K562 (cell line): Measurements from ENCODE around the gene NAA80. TPM values are rescaled to one million over a fixed set of nuclear protein-coding genes. Genes with fewer than 3 reads are reported as not detected.

Source experiments
- C11orf30 ChIP-seq: fragments of 450-650 bp; IDR thresholded peaks from 2 replicates; pipeline ENCODE4 v1.6.1; 2016; ENCODE audit warnings: low read depth, mild to moderate bottlenecking
- HMGN3 ChIP-seq: IDR thresholded peaks from 2 replicates; pipeline ENCODE4 v1.6.1; 2011; ENCODE audit warnings: borderline replicate concordance, low read depth, mild to moderate bottlenecking, mixed read lengths, low read length; ENCODE audit not compliant: insufficient read length; ENCODE audit errors: extremely low read depth
- JUN ChIP-seq, 2 experiments: sonication (generic) in 1 of 2; formaldehyde crosslinking in 1 of 2; IDR thresholded peaks; 2 replicates each; pipeline versions ENCODE4 v1.6.1 to v1.8.0; 2012 to 2022; ENCODE audit warnings: borderline replicate concordance in 2 of 2, mild to moderate bottlenecking in 2 of 2, improper control_type of control experiment in 1 of 2, low read depth in 1 of 2, low read length in 1 of 2, missing genetic modification reagents in 1 of 2
- MCM2 ChIP-seq: fragments of 450-650 bp; IDR thresholded peaks from 2 replicates; pipeline ENCODE4 v1.6.1; 2017; ENCODE audit warnings: low read depth, mild to moderate bottlenecking
- RBM14 ChIP-seq: fragments of 200-400 bp; formaldehyde crosslinking; IDR thresholded peaks from 2 replicates; pipeline ENCODE4 v1.6.1; 2018; ENCODE audit warnings: low read depth, mild to moderate bottlenecking, low read length, moderate library complexity, borderline replicate concordance; ENCODE audit not compliant: insufficient read depth
- RBM17 ChIP-seq: fragments of 200-400 bp; formaldehyde crosslinking; IDR thresholded peaks from 2 replicates; pipeline ENCODE4 v1.6.1; 2017; ENCODE audit warnings: low read depth, mild to moderate bottlenecking, low read length, borderline replicate concordance
- SMC3 ChIP-seq: conservative IDR thresholded peaks from 2 replicates; pipeline ENCODE4 v1.6.1; 2011; ENCODE audit warnings: low read depth, low read length, improper control_type of control experiment; ENCODE audit not compliant: insufficient read depth
- ZNF224 ChIP-seq: sonication (generic); formaldehyde crosslinking; IDR thresholded peaks from 2 replicates; pipeline ENCODE4 v1.8.0; 2022; ENCODE audit warnings: mild to moderate bottlenecking, missing genetic modification reagents
- polyA plus RNA-seq, 8 experiments: library from polyadenylated mRNA; depleted of rRNA in 4 of 8; stranded (reverse) in 5 of 8; unstranded in 3 of 8; fragments of >200 nt; fragmentation: Nextera tagmentation in 2 of 8; fragmentation: Illumina TruSeq in 1 of 8; extraction: Ambion mirVana in 2 of 8; extraction: Trizol in 1 of 8; gene quantifications; 2 replicates each; pipeline versions ENCODE4 v1.2.1 to v1.2.3, GENCODE V29; 2011 to 2014; ENCODE audit warnings: inconsistent platforms in 1 of 8, missing spikeins in 1 of 8
- total RNA-seq, 7 experiments: library from RNA; depleted of rRNA in 6 of 7; stranded (reverse); fragments of >200 nt in 6 of 7; fragmentation: Illumina TruSeq in 2 of 7; extraction: Trizol in 2 of 7; gene quantifications; 2 replicates each; pipeline versions ENCODE4 v1.2.1 to v1.2.3, GENCODE V29; 2011 to 2021; ENCODE audit warnings: low replicate concordance in 1 of 7
- TF ChIP-seq, protein P1 (sequence below): fragments of 200-800 bp; sonication (Bioruptor generic); IDR thresholded peaks from 2 replicates; pipeline ENCODE4 v1.6.1; 2017; ENCODE audit warnings: missing genetic modification characterization, missing compliant biosample characterization
- TF ChIP-seq, protein P2 (sequence below): sonication (generic); formaldehyde crosslinking; IDR thresholded peaks from 2 replicates; pipeline ENCODE4 v1.8.1; 2023; ENCODE audit warnings: mild to moderate bottlenecking, missing genetic modification reagents

Gene NAA80
- total and polyA plus RNA-seq, 9 of the 15 experiments (the other 6 are each of a cell fraction or from before 2014, with no cell fraction given) = 0.82 to 24.0 (median 8.6) TPM

DNA sequence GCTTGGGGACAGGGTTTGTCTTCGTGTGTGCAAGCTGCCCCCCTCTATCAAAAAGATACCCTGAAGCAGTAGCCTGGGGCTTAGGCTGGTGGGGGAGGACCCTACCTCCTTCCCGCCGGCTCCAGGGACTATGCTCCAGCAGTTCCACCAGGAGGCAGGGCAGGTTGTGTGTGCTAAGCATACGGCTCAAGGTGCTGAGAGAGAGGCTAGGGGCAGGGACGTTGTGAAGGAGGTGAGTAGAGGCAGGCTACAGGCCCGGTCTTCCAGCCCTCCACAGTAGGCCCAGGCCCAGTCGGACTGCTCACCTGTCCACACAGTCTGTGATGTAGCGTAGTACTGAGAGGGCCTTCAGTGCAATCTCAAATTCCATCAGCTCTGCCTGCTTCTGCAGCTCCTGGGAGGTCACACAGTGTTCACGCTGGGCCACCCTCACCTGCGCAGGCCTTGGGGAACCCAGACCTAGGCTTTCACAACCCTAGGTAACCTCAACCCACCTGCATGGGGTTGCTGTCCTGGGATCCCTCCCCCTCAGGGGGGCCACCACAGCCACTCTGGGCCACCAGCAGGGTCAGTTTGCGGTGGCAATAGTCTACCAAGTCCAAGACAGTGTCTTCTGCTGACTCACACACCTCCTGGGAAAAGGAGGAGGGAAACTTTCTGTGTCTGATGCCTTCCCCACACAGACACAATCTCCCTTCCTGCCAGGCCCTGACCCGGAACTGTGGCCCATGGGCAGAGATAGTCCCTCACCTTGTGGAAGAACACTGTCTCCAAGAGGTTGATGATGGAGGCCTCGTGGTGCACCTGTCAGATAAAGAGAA is 43.8 kb upstream of the NAA80 start (continued):
- TF ChIP-seq, protein P1, sequence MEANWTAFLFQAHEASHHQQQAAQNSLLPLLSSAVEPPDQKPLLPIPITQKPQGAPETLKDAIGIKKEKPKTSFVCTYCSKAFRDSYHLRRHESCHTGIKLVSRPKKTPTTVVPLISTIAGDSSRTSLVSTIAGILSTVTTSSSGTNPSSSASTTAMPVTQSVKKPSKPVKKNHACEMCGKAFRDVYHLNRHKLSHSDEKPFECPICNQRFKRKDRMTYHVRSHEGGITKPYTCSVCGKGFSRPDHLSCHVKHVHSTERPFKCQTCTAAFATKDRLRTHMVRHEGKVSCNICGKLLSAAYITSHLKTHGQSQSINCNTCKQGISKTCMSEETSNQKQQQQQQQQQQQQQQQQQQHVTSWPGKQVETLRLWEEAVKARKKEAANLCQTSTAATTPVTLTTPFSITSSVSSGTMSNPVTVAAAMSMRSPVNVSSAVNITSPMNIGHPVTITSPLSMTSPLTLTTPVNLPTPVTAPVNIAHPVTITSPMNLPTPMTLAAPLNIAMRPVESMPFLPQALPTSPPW (CRISPR knock-in tag) = peak; percentile 40
- TF ChIP-seq SMC3 = 0 out of 2 replicates have a peak, but pooled peaks have one; percentile 11
- TF ChIP-seq RBM14 = no peak
- no peak for TF ChIP-seq JUN (IDR thresholded peaks at IDR 0.05; ENCODE audit: borderline replicate concordance, low read depth, low read length)
- TF ChIP-seq JUN (CRISPR knock-in tag; IDR thresholded peaks at IDR 0.05; ENCODE audit: borderline replicate concordance) = no peak
- TF ChIP-seq MCM2 = no peak
- TF ChIP-seq C11orf30 = peak; percentile 60; the same call in 1 of the 2 replicates
- no peak for TF ChIP-seq ZNF224 (CRISPR knock-in tag)
- TF ChIP-seq, protein P2, sequence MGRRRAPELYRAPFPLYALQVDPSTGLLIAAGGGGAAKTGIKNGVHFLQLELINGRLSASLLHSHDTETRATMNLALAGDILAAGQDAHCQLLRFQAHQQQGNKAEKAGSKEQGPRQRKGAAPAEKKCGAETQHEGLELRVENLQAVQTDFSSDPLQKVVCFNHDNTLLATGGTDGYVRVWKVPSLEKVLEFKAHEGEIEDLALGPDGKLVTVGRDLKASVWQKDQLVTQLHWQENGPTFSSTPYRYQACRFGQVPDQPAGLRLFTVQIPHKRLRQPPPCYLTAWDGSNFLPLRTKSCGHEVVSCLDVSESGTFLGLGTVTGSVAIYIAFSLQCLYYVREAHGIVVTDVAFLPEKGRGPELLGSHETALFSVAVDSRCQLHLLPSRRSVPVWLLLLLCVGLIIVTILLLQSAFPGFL (CRISPR knock-in tag) = no peak
- TF ChIP-seq RBM17 = no peak
- TF ChIP-seq HMGN3 = no peak
